Neuron (in vitro differentiated cells): ENCODE measurements around the gene TGM1.
"Not testable (repeated sequence)": the region's sequence is repeated elsewhere in the genome, so short reads cannot be mapped to it uniquely, and the experiment has no call there.

ENCODE experiments used
- H2AFZ ChIP-seq: one replicate; pipeline ENCODE4 v1.6.1; 2013; ENCODE audit warnings: low read depth, mild to moderate bottlenecking, inconsistent platforms, low read length, moderate library complexity
- H3K27me3 ChIP-seq: one replicate; pipeline ENCODE4 v1.6.1; 2013; ENCODE audit warnings: low read length; ENCODE audit not compliant: insufficient read depth
- H3K36me3 ChIP-seq: one replicate; pipeline ENCODE4 v1.6.1; 2013; ENCODE audit warnings: low read length; ENCODE audit not compliant: insufficient read depth
- H3K4me1 ChIP-seq: one replicate; pipeline ENCODE4 v1.6.1; 2013; ENCODE audit warnings: low read length; ENCODE audit not compliant: insufficient read depth
- H3K4me3 ChIP-seq: 2 replicates; pipeline ENCODE4 v1.5.1; 2013; ENCODE audit warnings: mild to moderate bottlenecking, low read length, moderate library complexity
- H3K9me3 ChIP-seq: one replicate; pipeline ENCODE4 v1.6.1; 2013; ENCODE audit warnings: low read length

Gene TGM1

GRCh38 chr14:24203249-24203886, 59.6 kb downstream of the TGM1 start:
- not testable (repeated sequence) for H3K27me3 ChIP-seq, H2AFZ ChIP-seq, H3K4me3 ChIP-seq, H3K9me3 ChIP-seq, H3K4me1 ChIP-seq
- peaks cover 57% of the 10 kb centered on the region for H3K36me3 ChIP-seq

GRCh38 chr14:24202538-24202937, 60.4 kb downstream of the TGM1 start:
- not testable (repeated sequence) for H3K4me3 ChIP-seq, H2AFZ ChIP-seq, H3K27me3 ChIP-seq, H3K9me3 ChIP-seq, H3K4me1 ChIP-seq
- peaks cover 49% of the 10 kb centered on the region for H3K36me3 ChIP-seq
